Left forelimb (tissue), 1 donor: Measurements from ENCODE around the gene ALOX12B.

Experiments
- DNase-seq: peaks from one replicate; pipeline ENCODE4 v3.0.0-alpha.2; 2018; ENCODE audit warnings: low spot score

ALOX12B gene

GRCh38 chr17:8087075-8087951 is at the start of gene ALOX12B:
TSS of gene ALOX12B (minus strand) at chr17:8087716. CDS start at chr17:8087442, 274 bp downstream.
- DNase-seq: no peak

GRCh38 chr17:8133941-8134340 is 46.4 kb upstream of the ALOX12B start:
- no peak for DNase-seq

- no peak for DNase-seq
Measured at GRCh38 chr17:8133399-8133798, 45.9 kb upstream of the ALOX12B start.

DNA sequence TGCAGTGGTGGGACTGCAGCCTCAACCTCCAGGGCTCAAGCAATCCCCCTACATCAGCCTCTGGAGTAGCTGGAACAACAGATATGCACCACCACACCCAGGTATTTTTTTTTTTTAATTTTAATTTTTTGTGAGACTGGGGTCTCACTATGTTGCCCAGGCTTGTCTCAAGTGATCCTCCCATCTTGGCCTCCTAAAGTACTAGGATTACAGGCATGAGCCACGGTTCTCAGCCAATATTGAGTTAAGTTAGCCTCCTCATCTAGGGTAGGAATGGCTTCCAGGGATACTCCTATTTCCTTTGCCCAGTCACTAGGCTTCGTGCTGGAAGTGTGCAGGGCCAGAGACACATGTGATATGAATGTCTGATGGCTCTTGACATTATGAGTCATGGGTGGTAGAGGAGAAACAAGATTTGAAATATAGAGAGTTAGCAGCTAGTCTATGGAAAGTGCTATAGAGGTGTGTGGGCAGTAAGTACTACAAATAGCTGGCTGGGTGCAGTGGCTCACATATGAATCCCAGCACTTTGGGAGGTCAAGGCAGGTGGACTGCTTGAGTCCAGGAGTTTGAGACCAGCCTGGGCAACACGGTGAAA is 44.4 kb upstream of the ALOX12B start:
- no peak for DNase-seq

DNA sequence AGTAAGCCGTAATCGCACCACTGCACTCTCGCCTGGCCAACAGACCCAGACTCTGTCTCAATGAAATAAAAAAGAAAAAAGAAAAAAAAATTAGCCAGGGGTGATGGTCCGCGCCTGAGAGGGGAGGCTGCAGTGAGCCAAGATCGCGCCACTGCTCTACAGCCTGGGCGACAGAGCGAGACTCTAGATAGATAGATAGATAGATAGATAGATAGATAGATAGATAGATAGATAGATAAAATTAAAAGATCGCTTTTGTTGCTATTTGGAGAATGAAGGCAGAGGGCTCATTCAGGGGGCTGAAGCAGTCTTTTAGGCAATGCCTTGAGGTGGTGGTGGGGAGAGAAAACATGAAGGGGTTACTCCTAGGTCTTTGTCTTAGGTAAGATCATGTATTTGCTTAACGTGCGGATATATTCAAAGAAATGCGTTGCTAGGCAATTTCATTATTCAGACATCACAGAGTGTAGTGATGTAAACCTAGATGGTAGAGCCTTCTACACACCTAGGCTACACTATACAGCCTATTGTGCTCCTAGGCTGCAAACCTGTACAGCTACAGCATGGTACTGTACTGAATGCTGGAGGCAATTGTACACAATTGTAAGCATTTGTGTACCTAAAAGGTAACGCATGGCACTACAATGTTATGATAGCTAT is 40.7 kb upstream of the ALOX12B start:
- no peak for DNase-seq

GRCh38 chr17:8126491-8127066 is 39.1 kb upstream of the ALOX12B start:
- peak; percentile 76 for DNase-seq

DNA sequence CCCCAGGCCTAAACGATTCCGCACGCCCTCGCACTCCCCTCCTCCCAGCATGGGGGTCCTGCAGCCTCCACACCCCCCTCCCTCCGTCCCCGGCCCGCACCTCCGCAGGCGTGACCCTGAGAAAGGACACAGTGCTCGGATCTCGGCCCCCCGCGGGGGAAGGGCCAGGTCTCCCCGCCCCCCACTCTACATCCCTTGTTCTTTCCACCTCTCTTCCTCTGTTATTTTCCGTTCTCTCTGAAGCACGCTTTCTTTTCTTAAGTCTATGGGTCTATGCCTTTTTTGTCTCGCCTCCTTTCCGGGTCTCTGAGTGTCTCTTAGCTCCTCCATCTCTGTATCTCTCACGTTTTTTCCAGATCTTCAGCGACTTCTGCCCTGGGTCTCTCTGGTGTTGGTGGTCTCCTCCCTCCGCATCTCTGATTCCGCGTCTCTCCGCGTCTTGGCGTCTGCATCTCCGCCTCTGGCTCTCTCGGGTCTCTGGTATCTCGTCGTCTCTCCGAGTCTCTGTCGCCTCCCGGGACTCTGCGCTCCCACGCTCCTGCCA is 38.5 kb upstream of the ALOX12B start:
- peak; percentile 70 for DNase-seq

GRCh38 chr17:8125154-8125946 is 37.8 kb upstream of the ALOX12B start:
- peak; percentile 94 for DNase-seq

DNA sequence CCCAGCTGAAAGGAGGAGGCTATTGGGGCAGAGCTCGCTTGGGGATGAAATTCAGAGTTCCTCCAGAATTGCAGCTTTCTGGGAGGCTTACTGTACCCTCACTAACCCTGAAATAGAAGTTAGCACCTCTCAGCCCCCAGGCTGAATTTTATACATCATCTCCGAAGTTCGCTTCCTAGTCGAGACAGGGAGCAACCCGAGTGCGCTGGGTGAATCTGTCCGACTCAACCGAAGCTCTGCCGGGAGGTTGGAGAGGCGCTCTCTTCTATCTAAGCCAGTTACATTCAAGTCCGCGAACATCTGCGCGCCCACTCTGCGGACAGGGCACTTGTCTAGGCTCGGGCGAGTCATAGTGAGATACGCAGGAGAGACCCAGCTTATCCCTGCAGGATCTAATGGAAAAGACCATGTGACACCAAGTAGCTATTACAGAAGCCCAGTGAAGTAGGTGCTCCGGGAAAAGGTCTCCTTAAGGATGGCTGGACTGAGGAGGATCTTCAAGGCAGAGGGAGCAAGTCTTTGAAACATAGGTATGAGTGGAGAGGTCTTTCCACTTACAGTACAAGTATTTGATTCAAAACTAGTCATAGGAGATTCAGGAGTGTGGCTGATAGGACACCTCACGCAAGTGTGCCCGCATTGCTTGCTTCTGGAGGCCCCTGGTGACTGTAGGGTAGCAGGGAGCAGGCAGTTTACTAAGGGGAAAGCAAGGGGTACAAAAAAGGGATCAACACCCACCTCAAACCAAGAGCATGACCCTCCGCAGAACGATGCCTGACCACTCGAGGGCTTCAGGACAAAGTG is 37.0 kb upstream of the ALOX12B start:
- no peak for DNase-seq

DNA sequence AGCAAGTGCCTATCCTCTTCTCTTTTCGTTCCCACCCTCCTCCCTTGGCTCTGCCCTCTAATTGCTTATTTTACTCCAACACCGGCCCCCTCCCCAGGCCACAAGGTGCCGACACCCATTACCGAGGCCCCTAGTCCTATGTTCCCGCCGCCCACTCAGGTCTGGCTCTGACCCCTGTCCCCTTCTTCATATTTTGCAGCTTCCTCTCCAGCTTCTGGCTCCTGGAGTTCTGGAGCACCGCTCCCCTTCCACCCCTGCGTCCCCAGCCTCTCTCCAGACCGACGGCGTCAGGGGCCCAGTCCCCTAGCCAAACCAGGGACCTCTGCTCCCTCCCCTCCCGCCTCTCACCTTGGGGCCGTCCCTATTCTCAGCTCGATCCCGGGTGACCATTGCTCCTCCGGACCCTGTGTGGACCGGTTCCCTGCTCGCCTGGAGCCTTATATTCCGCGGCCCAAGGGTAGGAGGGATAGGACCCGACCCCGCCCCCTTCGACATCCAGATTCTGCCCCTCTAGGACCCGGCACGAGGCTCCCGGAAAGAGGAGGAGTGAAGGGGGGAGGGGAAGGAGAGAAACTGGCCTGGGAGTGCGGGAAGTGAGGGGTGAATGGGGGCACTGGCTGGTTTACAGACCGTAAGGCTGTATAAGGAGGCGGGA is 36.3 kb upstream of the ALOX12B start, which contains the start of gene HES7:
Gene HES7, minus strand, starts transcription at position 412 of the 655 bp plus-strand sequence. Its CDS starts 22 bp downstream, at position 390.
- DNase-seq: no peak

GRCh38 chr17:8122924-8123694 is 35.6 kb upstream of the ALOX12B start:
- no peak for DNase-seq

- DNase-seq: no peak
Measured at GRCh38 chr17:8122422-8122923, 35.0 kb upstream of the ALOX12B start.

DNA sequence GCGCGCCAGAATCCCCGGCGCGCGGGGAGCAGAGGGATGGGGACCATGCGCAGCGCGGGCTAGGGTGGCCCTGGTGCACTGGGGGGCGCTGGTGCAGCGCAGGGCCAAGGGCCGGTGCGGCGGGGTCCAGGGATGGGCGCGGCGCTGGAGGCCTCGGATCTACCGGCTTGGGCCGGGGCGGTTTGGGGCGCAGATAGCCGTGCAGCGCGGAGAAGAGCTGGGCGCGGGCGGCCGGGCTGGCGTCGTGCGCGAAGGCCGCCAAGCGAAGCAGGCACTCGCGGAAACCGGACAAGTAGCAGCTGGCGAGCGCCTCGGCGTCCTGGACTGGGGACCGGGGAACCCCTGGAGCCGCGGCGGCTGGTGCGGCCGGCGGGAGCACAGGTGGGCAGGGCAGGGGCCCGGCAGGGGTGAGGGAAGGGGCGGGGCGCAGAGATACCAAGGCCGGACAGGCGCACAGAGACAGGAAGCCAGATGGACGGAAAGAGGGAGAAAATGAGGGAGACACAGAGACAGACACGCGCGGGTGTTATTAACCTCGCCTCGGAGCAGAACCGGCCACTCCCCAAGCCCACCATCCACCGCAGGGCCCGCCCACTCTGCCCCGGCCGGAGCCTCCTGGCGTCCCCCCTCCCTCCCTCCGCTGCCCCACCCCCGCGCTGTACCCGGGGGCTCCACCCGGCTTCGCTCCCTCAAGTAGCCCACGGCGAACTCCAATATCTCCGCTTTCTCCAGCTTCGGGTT is 34.3 kb upstream of the ALOX12B start:
- DNase-seq: no peak

DNA sequence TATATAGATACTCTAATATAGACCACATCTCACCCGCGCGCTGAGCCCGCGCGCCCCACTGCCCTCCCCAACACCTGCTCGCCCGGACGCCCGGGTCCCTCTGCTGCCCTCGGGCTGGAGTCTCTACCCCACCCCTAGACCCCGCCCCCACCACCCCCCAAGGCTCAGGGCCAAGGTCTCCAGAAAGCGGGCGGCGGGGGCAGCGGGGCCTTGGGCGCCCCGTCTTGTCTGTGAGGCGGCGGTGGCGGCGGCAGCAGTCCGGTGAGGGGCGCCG is 33.8 kb upstream of the ALOX12B start:
- no peak for DNase-seq

DNA sequence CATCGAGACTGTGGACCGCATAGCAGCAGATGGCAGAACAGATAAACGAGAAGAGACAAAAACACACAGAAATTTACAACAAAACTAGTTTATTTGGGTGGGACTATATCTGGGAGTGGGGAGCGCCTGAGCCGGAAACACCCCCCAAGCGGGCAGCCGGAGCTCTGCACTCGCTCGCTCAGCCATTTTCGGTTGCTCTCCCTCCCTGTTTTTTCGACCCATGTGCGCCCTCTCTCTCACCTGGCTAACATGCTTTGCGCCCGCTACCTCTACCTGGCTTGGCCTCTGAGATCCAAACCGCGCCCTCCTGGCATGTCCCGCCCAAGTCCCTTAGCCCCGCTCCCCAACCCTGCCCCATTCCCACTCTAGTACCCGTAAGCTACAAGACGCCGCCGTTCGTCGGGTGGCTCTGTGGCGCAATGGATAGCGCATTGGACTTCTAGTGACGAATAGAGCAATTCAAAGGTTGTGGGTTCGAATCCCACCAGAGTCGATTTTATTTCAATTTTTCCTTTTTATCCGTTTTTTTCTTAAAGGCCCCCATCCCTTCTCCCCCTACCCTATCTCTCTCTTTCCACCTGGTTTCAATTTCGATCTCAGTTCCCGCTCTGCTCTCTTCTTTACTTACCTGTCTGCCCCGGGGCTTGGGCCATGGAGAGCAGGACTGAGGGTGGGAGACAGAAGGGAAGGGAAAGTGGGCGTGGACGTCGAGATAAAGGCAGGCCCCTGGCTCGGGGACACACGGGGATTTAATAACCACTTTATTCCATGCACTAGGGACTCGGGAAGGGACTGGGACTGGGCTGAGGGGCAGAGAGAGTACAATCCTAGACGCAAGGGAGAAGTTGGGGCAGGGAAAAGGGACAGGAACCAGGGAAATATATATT is 33.2 kb upstream of the ALOX12B start:
- DNase-seq: no peak

DNA sequence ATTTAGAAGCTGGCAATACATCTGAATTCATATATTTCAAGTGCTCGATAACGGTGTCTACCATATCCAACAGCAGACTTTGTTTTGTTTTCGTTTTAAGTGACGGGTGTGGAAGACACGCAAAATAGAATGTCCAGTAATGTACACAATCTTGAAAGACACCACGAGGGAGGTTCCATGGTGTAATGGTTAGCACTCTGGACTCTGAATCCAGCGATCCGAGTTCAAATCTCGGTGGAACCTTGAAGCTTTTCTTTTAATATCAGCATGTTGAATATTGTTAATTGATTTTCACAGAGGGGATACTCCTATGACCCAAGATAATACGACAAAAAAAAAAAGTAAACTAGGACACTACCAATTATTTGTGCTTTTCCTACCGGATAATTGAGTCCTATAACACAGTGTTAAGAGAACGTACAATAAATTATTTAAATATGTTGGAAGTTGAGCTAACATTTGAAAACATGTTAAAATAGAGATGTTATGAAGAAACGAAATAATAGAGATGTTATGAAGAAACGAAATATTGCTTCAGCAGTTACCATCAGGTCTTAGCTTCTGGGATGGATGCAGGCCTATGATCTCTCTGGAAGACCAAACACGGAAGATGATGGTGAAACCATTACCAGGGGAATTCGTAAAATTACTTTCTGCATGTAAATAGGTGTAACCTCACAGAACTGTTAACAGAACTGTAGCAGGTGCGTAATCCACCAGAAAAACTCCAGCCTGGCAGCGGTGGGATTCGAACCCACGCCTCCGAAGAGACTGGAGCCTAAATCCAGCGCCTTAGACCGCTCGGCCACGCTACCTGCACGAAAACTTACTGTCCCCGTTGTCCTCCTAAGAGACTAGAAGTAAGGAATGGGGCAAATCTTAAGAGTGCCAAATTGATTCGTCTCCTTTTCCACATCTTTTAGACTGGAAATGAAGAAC is 32.3 kb upstream of the ALOX12B start:
- DNase-seq: peak; percentile 85
